ENCODE results near the gene NUBPL. TPM values are rescaled to one million over a fixed set of nuclear protein-coding genes. Genes with fewer than 3 reads are reported as not detected.
"Not testable (repeated sequence)": the region's sequence is repeated elsewhere in the genome, so short reads cannot be mapped to it uniquely, and the experiment has no call there.

NUBPL gene
- total RNA-seq, 1 experiment from 2014 or later, result 9.8 TPM

GRCh38 chr14:31877255-31877798 lies 316.1 kb downstream of the NUBPL start:
- no peak for DNase-seq (ENCODE audit: low spot score)

- DNase-seq (ENCODE audit: low spot score), result no peak
Observed at GRCh38 chr14:31879661-31880348, 318.6 kb downstream of the NUBPL start.

GRCh38 chr14:31880935-31881334 lies 319.7 kb downstream of the NUBPL start:
- peak; percentile 72 for DNase-seq (ENCODE audit: low spot score)

GRCh38 chr14:31881531-31882310 lies 320.5 kb downstream of the NUBPL start:
- no peak for DNase-seq (ENCODE audit: low spot score)

- DNase-seq (ENCODE audit: low spot score), result no peak
Observed at GRCh38 chr14:31884238-31884637, 323.0 kb downstream of the NUBPL start.

- peak; percentile 7 for DNase-seq (ENCODE audit: low spot score)
Observed at GRCh38 chr14:31884776-31885379, 323.7 kb downstream of the NUBPL start.

- DNase-seq (ENCODE audit: low spot score), result no peak
Observed at GRCh38 chr14:31886156-31886835, 325.1 kb downstream of the NUBPL start.

GRCh38 chr14:31887929-31888580 lies 326.9 kb downstream of the NUBPL start:
- DNase-seq (ENCODE audit: low spot score), result no peak

- no peak for DNase-seq (ENCODE audit: low spot score)
Observed at GRCh38 chr14:31889297-31889696, 328.1 kb downstream of the NUBPL start.

GRCh38 chr14:31890202-31890601 lies 329.0 kb downstream of the NUBPL start:
- not testable (repeated sequence) for DNase-seq (ENCODE audit: low spot score)

GRCh38 chr14:31893221-31893757 lies 332.1 kb downstream of the NUBPL start:
- DNase-seq (ENCODE audit: low spot score), result no peak

- peak; percentile 7 for DNase-seq (ENCODE audit: low spot score)
Observed at GRCh38 chr14:31894351-31894750, 333.1 kb downstream of the NUBPL start.

GRCh38 chr14:31895206-31895605 lies 334.0 kb downstream of the NUBPL start:
- peak; percentile 42 for DNase-seq (ENCODE audit: low spot score)

GRCh38 chr14:31895646-31896045 lies 334.4 kb downstream of the NUBPL start:
- no peak for DNase-seq (ENCODE audit: low spot score)

- no peak for DNase-seq (ENCODE audit: low spot score)
Observed at GRCh38 chr14:31897581-31898186, 336.5 kb downstream of the NUBPL start.

GRCh38 chr14:31898838-31899528 lies 337.8 kb downstream of the NUBPL start:
- DNase-seq (ENCODE audit: low spot score), result no peak

- DNase-seq (ENCODE audit: low spot score), result no peak
Observed at GRCh38 chr14:31902002-31902401, 340.8 kb downstream of the NUBPL start.

GRCh38 chr14:31902945-31903646 lies 341.9 kb downstream of the NUBPL start:
- DNase-seq (ENCODE audit: low spot score), result no peak

GRCh38 chr14:31909977-31910376 lies 348.8 kb downstream of the NUBPL start:
- no peak for DNase-seq (ENCODE audit: low spot score)

Measured in A172 (cell line).